GM19193 (cell line): ENCODE results near the gene ANTXRL.

ENCODE experiments used
- POLR2A ChIP-seq: IDR thresholded peaks from 4 replicates; pipeline ENCODE4 v1.6.1; 2011; ENCODE audit not compliant: insufficient read depth, insufficient read length; ENCODE audit errors: extremely low read depth

The ANTXRL gene

DNA sequence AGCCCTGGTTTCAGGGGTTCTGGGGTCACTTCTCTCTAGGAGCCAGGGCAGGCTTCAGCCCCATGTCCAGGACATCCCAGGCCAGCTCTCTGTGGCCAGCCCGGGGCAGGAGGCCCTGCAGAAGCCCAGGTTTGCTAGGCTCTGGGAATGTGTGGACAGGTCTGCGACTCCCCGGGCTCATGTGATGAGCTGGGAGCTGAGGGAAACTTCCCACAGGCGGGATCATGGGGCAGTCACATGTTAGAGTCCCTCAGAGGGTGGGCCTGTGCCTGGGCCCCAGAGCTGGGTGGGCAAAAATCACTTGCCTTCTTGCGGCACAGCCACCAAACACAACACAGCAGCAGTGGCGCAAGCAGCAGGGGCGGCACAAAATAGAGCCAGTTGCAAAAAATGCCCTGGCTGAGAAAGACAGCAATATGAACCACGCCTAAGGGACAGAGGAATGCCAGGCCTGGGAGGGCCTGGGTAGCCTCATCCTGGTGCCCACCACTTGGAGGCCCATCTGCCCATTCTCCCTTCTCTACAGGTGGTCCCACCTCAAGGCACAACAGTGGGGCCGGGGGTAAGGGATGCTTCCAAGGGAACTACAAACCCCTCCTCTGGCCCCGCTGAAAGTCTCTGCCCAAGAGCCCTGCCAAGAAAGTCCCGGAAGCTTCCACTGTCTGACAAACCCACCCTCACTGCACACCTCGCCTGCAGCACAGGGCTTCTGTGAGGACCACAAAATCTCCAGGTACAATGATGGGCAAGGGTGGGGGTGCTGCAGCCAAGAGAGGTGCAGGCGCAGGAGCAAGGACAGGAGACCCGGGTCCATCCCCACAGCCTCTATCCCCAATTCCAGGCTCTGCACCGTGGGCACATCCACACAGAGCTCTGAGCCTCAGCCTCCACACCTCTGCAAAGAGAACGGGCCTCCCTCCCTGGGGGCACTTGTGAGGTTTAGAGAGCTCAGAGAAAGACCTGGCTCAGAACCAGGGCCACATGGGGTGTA is 34.6 kb upstream of the ANTXRL start:
- TF ChIP-seq POLR2A = no peak

DNA sequence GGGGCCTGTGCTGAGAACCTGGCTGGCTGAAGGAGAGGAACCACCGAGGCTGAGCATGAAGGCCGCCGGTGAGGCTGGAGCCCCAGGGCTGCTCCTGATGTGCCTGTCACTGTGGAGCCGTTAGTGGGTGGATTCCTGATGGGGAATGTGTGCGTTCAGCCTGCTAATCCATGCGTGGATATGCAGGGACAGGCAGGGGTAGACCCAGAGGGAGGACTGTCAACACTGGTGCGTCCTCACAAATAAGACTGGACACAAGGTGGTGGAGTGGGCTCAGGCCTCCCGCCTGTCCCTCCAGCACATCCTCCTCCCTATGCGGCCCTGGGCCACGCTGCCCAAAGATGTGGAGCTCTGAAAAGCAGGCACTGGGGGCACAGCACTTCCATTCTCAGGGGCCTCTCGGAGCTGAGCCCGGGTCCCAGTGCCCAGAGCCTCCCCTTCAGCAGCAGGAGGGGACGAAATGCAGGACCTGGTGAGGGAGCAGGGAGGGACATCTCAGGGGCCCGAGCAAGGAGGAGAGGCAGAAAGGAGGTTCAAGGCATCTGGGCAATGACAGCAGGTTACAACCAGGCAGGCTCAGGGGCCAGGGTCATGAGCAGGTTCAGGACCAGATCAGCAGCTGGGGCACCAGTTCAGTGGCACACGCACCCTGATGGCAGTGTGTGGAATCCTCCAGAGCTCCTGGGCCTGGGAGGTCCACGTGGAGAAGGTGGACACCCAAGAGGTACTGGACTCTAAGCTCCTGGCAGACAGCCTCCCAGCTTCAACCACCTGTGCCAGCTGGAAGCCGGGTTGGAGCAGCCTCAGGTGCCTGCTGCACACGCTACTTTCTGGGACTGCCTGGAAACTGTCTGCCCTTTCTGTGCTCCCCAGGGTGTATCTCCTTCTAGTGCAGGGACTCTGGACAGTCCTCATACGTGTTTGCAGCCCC is 33.5 kb upstream of the ANTXRL start:
- TF ChIP-seq POLR2A = no peak

DNA sequence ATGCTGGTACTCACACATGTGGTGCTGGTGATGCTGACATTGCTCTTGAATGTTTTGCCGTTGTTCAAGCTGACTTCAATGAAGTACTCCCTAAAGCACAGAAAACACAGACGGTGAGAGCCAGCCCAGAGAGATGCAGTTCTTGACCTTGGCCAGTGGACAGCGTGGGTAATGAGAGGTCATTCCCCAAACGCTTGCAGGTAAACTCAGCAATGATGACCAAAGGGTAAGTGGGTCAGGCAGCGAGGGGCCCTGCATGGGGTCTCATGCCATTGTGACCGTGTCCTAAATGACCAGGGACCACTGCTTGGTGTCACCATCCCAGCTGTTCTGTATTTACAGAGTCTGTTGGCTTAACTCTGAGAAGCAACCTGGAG is 32.8 kb upstream of the ANTXRL start:
- TF ChIP-seq POLR2A = no peak

DNA sequence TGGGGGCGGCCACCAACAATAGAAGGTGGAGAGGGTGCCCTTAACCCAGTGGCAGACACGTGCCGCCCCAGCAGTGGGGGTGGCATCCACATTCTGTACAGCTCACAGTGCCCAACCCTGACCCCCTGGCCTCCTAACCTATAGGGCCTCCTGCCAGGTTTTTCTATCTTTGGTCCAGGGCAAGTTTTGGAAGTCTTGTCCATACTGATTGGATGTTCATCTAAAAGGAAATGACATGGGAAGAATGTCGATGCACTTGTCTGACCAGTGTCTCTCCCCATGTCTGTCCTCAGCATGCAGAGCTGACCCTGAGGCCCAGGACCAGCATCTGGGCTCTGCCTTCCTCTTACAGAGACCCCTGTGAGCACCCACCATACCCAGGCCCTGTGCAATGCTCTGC is 32.3 kb upstream of the ANTXRL start:
- TF ChIP-seq POLR2A = no peak

DNA sequence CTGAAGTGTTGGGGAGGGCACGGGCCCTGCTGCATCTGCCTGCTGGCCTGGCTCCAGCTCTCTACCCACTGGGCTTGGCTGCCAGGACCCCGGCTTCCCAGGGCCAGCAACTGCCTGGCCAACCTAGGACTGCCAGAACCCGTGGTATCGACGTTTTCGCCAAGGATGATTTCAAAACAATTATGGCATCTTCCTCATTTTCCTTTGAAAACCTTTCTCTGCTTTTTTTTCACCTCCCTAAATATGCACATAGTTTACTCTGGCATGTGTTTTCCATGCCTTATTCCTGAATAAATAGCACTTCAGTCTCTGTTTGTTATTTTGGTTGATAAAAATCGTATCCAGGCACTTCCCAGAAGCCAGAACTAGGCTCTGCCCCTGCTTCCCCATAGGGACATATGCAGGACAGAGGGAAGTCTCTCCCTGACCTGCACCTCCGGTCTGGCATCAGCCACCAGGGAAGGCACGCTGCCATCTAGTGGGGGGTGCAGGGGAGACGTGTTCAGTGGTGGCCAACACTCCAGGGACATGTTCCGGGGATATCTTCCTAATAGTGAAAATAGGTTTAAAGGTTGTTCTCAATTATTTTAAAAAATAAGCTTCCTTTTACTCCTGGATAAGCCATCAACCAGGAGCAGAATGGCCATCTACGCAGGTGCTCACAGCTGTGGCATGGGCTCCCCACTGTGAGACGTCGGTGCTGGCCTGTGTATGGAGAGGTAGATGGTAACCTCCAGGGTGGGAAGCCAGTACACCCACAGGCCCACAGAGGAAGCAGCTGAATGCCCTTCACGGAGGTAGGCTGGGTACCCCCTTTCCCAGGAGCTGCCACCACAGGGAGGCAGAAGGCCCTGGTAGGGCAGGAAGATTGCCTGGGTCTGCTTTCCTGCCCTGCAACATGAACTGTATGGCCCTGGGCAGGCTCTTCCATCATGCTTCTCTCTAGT is 30.7 kb upstream of the ANTXRL start:
- no peak for TF ChIP-seq POLR2A

DNA sequence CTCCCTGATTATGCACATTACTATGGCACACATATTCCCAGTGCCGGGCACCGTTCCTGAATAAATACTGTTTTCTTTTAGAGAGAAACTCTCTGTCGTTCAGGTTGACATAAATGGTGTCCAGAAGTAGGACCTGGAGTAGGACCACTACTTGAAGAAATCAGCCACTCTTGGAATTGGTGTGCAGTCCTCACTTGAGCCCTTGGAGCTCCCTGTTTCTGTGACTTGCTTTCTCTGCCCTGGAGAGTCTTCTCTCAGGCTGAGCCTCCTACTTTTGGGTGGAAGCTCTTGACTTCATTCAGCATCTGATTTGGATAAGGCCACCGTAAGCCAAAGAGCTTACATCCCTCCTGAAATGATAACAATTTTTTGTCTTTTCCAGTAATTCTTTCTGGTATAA is 29.7 kb upstream of the ANTXRL start:
- TF ChIP-seq POLR2A = no peak

DNA sequence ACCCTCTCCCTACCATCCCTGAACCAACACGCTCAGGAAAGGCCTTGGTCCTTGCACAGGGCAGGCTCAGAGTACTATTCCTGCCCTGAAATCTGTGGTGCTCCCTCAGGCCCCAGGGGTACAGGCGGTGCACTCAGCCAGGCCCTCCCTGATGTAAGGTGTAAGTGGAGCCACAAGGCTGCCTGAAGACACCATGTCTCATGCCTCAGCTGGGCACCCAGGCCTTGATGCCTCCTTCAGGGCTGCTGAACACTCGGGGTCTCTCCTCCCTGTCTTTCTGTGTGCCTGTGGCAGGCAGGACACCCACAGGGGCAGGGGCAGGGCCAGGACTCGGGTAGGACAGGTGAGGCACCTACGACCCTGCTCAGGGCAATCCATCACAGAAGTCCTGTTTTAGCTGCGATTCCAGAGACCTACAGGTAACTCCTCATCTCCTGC is 22.9 kb upstream of the ANTXRL start:
- no peak for TF ChIP-seq POLR2A

DNA sequence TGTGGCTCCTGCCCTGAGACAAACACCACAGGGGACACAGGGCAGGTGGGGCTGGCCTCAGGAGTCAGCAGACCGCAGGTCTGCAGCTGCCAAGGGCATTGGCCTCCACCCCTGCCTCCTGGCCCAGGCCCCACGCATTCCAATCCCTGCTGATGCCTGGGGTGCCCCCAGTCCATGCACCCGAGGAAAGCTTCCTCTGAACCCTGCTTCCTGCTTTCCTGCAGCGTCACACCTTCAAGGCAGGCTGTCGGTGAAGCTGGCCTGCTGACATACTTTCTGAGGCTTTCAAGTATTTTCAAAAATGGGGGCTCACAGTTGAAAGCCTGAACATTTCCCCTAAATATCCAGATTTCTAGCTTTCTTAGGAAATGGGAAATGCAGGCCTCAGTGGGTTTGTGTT is 22.5 kb upstream of the ANTXRL start:
- TF ChIP-seq POLR2A = no peak

DNA sequence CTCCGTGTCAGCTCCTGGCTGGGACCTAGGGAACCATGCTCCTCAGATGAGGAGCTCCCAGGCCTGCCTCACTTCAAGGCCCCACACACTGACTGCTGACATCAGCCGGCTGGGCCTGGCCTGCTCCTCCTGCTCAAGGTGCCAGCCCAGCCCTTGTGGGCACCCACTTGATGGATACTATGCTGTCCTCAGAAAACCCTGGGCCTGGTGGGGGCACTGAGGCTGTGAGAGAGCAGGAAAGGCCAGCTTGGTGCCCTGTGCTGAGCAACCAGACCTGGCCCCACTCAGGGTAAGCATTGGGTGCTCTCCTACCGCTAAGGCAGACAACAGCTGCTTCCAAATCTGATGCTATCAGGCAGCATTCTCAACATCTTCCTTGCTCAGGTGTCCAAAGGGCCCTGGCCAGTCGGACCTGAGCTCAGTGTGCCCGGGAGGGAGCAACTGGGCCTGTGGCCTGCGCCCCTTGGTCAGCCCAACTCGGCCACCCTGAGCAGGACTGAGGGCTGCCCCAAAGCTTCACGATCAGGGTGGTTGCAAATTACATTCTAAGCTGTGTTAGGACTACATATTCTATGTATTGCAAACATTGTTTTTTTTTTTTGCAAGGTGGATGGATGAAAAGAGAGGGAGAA is 21.9 kb upstream of the ANTXRL start:
- TF ChIP-seq POLR2A = no peak

DNA sequence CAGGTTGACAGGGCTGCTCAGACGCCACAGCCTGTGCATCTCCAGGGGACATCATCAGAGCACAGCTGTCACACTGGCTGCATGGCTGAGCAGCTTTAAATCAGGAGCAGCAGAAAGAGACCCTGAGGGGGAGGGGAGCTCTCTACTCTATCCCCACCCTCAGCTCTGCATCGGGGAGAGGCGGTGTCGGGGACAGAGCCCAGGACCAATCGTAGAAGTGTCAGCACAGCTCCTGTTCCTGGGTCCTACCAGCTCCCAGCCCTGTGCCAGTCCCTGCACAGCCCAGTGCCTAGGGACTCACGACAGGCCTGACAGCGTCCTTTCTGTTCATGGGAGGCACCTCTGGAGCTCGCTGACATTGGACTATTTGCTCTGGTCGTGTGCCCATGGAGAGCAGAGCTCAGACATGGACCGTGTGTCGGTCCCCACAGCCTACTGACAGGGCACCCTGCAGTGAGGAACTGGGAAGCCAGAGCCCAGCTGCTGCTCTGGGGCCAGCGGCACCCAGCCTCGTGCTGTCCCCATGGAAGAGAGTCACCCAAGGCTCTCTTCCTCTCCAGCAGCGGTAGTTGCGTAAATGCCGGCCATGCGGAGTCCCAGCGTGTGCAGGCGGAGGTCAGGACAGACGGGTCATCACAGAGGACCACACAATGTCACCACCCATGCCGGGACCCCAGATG is 20.4 kb upstream of the ANTXRL start:
- no peak for TF ChIP-seq POLR2A

DNA sequence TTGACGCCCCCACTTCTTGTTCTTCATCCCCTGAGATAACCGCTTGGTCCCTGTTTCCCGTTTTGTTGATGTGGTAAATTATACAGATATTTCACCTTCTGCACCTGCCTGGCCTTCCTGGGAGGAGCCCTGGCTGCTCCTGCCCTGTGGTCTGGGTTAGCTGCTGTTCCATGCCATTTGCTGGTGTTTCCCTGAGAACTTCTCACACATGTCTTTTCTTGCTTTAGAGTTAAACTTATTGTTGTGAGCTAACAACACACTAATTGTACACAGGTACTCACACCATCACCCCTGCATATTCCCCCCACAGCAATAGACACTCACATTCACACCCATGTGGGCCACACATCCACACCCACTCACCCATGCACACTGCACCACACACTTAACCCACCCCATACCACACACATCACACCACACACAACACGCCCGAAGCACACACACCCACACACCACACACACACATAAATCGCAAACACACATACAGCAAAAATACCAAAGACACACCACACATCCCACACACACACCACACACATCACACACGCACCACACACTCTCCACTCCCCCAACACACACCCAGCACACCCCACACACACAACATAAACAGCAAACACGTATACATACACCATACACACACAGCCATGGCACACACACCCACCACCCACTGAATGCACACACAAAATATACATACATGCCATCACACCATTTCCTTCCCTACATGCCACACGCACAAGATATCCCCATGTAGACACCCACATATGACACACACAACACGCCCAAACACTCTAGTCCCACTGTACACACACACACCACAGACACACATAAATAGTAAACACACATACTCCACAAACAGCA is 19.4 kb upstream of the ANTXRL start:
- no peak for TF ChIP-seq POLR2A

DNA sequence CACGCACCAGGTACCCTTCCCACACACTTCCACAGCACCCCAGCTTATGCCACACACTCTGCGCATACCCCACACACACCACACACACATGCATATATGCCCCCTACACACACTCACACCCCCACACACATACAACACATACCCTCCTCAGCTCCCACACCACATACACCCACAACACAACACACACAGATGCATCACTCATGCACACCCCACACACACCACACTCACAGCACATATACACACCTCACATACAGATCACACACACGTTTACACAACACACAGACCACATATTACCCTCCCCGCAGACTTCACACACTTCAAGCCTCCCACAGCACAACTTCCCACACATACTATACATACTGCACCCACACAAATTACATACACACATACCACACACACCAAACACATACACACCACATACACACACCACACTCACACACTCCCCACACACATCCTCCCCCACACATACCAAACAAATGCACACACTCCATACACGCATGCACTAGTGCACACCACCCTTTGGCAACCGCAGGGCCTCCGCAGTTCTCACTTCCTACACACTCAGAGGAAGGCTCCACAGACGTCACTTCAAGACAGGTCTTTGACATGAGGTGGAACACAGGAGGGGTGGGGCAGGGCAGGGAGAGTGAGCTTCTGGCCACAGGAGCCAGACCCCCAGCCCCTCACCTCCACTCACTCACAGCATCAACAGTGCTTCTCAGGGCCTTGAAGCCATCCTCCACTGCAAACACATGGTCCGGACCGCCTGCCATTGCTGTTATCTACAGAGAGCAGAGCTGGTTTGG is 18.5 kb upstream of the ANTXRL start:
- TF ChIP-seq POLR2A = no peak
